Hepatocyte (in vitro differentiated cells): Measurements from ENCODE around the gene COL15A1. TPM values are rescaled to one million over a fixed set of nuclear protein-coding genes. Genes with fewer than 3 reads are reported as not detected.

Experiments used
- DNase-seq: peaks from one replicate; pipeline ENCODE4 v3.0.0-alpha.2; 2016; ENCODE audit warnings: low spot score
- H2AFZ ChIP-seq: fragments of 200-600 bp; sonication (generic); 2 replicates; pipeline ENCODE4 v1.6.0; 2016; ENCODE audit warnings: antibody characterized with exemption, mild to moderate bottlenecking
- H3K27ac ChIP-seq: fragments of 200-600 bp; sonication (generic); 2 replicates; pipeline ENCODE4 v1.5.1; 2016; ENCODE audit warnings: mild to moderate bottlenecking
- H3K27me3 ChIP-seq: fragments of 200-600 bp; sonication (generic); 2 replicates; pipeline ENCODE4 v1.6.1; 2016
- H3K36me3 ChIP-seq: fragments of 200-600 bp; sonication (generic); replicated peaks from 2 replicates; pipeline ENCODE4 v1.5.1; 2016; ENCODE audit warnings: low read depth; ENCODE audit not compliant: insufficient read depth
- H3K4me1 ChIP-seq: fragments of 200-600 bp; sonication (generic); 2 replicates; pipeline ENCODE4 v1.5.1; 2016; ENCODE audit warnings: mild to moderate bottlenecking, moderate library complexity; ENCODE audit not compliant: insufficient read depth
- H3K4me2 ChIP-seq: fragments of 200-600 bp; sonication (generic); 2 replicates; pipeline ENCODE4 v1.6.0; 2016
- H3K4me3 ChIP-seq: fragments of 200-600 bp; sonication (generic); 2 replicates; pipeline ENCODE4 v1.5.1; 2016; ENCODE audit warnings: mild to moderate bottlenecking
- H3K79me2 ChIP-seq: fragments of 200-600 bp; sonication (generic); 2 replicates; pipeline ENCODE4 v1.6.0; 2017; ENCODE audit warnings: mild to moderate bottlenecking
- H3K9me2 ChIP-seq: fragments of 200-600 bp; sonication (generic); replicated peaks from 2 replicates; pipeline ENCODE4 v1.6.0; 2017; ENCODE audit warnings: mild to moderate bottlenecking; ENCODE audit not compliant: insufficient read depth
- H3K9me3 ChIP-seq: fragments of 200-600 bp; sonication (generic); 2 replicates; pipeline ENCODE4 v1.5.1; 2016; ENCODE audit warnings: low read depth, mild to moderate bottlenecking
- H4K20me1 ChIP-seq: fragments of 200-600 bp; sonication (generic); 2 replicates; pipeline ENCODE4 v1.6.0; 2016; ENCODE audit warnings: mild to moderate bottlenecking; ENCODE audit not compliant: insufficient read depth, poor library complexity, severe bottlenecking
- EZH2 ChIP-seq: fragments of 200-600 bp; sonication (generic); IDR thresholded peaks from 2 replicates; pipeline ENCODE4 v1.6.1; 2016; ENCODE audit warnings: antibody characterized with exemption, mild to moderate bottlenecking, borderline replicate concordance
- EZH2phosphoT487 ChIP-seq: fragments of 200-600 bp; sonication (generic); IDR thresholded peaks from one replicate; pipeline ENCODE4 v1.6.1; 2018; ENCODE audit warnings: antibody characterized with exemption, mild to moderate bottlenecking, low read depth, moderate library complexity; ENCODE audit not compliant: unreplicated experiment, severe bottlenecking
- WGBS: methylation state at CpG from one replicate; pipeline ENCODE4 v1.1.6; 2016; ENCODE audit warnings: low lambda C conversion rate; ENCODE audit errors: missing lambda C conversion rate; 5-methylcytosine and 5-hydroxymethylcytosine counted together
- polyA plus RNA-seq: library from polyadenylated mRNA; unstranded; fragments of >200 nt; fragmentation: Nextera tagmentation; extraction: Ambion mirVana; gene quantifications from 2 replicates; pipeline ENCODE4 v1.2.1, GENCODE V29; 2016
- total RNA-seq: library from RNA; depleted of rRNA; stranded (reverse); fragments of >200 nt; gene quantifications from 2 replicates; pipeline ENCODE4 v1.2.3, GENCODE V29; 2014
- TF ChIP-seq, protein P1 (sequence below): fragments of 200-600 bp; sonication (generic); IDR thresholded peaks from 2 replicates; pipeline ENCODE4 v1.5.1; 2016; ENCODE audit warnings: antibody characterized with exemption, mild to moderate bottlenecking; ENCODE audit not compliant: poor library complexity

COL15A1 gene
- total and polyA plus RNA-seq, 2 experiments from 2014 or later: 97.6 to 106 TPM

- Histone ChIP-seq H3K79me2 (peaks cover 3% of the 10 kb centered on the region), H3K36me3 (no peaks in the 10 kb centered on the region), H3K4me2 (peak overlapping the region; percentile 73), H3K27ac (no peak overlapping the region), H3K4me3 (no peak overlapping the region), H3K9me3 (no peaks in the 10 kb centered on the region), H2AFZ (no peak overlapping the region), H4K20me1 (no peaks in the 10 kb centered on the region), H3K4me1 (peaks cover 4% of the 10 kb centered on the region), H3K27me3 (peaks cover 5% of the 10 kb centered on the region), H3K9me2 (no peaks in the 10 kb centered on the region)
- WGBS: 20% methylated on average over 33 of the region's 33 CpGs
- DNase-seq: peak; percentile 89
- TF ChIP-seq, protein P1, sequence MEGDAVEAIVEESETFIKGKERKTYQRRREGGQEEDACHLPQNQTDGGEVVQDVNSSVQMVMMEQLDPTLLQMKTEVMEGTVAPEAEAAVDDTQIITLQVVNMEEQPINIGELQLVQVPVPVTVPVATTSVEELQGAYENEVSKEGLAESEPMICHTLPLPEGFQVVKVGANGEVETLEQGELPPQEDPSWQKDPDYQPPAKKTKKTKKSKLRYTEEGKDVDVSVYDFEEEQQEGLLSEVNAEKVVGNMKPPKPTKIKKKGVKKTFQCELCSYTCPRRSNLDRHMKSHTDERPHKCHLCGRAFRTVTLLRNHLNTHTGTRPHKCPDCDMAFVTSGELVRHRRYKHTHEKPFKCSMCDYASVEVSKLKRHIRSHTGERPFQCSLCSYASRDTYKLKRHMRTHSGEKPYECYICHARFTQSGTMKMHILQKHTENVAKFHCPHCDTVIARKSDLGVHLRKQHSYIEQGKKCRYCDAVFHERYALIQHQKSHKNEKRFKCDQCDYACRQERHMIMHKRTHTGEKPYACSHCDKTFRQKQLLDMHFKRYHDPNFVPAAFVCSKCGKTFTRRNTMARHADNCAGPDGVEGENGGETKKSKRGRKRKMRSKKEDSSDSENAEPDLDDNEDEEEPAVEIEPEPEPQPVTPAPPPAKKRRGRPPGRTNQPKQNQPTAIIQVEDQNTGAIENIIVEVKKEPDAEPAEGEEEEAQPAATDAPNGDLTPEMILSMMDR: peak; percentile 94
- no peak for TF ChIP-seq EZH2
These were observed 31.4 kb downstream of the COL15A1 start for GRCh38 chr9:98974994-98975712.

DNA sequence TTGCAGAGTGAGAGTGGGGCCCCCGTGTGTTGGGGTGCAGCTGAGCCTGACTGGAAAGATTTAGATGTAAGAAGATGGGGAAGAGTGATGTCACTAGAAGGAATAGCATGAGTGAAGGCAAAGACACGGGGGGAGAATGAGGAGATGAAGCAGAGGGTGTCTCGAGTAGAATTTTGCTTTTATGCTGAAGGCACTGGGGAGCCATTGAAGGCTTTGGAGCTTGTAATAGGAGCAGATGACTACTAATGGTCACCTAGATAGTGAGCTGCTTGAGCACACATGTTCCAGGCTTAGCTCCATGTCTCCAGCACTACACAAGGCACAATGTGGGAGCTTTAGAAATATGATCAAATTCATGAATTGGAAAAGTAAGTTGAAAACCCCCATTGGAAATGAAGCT lies 32.1 kb downstream of the COL15A1 start:
- H3K4me1 ChIP-seq: peaks cover 4% of the 10 kb centered on the region
- peaks cover 3% of the 10 kb centered on the region for H3K79me2 ChIP-seq

DNA sequence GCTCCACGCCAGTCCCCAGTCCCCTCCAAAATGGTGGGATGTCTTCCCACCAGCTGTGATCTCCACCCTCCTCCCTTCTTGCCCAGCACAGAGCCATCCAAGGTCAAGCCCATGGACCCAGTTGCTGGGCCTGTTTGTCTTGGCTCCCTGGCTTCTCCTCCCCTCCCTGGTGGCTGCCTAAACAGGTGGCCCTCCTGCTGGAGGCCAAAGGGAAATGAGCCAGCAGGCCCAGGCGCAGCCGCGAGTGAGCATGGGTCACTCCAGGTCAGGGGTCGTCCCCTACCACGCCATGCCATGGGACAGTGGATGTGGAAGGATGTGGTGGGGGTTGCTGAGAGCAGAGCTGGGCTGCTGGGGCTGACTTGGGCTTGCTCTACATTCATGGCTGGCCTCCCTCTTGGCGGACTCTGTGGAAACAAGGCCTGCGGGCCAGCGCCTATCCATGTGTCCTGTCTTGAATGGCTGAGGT lies 33.6 kb downstream of the COL15A1 start:
- Histone ChIP-seq H3K4me2 (no peak overlapping the region), H3K4me1 (peaks cover 4% of the 10 kb centered on the region), H3K27ac (no peak overlapping the region), H3K9me2 (no peaks in the 10 kb centered on the region), H3K36me3 (no peaks in the 10 kb centered on the region), H3K79me2 (peaks cover 2% of the 10 kb centered on the region), H3K9me3 (no peaks in the 10 kb centered on the region), H4K20me1 (no peaks in the 10 kb centered on the region), H2AFZ (no peak overlapping the region), H3K27me3 (peaks cover 5% of the 10 kb centered on the region), H3K4me3 (no peak overlapping the region)
- no peak for TF ChIP-seq EZH2phosphoT487
- TF ChIP-seq, protein P1: no peak
- TF ChIP-seq EZH2: no peak
- 97% methylated on average over 9 of the region's 9 CpGs for WGBS
- DNase-seq: no peak

More for the DNA sequence above, 32.1 kb downstream of the COL15A1 start:
- no peak overlapping the region for H3K27ac ChIP-seq
- no peaks in the 10 kb centered on the region for H3K9me2 ChIP-seq
- 87% methylated on average over 3 of the region's 3 CpGs for WGBS
- DNase-seq: no peak
- H4K20me1 ChIP-seq: no peaks in the 10 kb centered on the region
- no peak overlapping the region for H3K4me2 ChIP-seq
- no peaks in the 10 kb centered on the region for H3K36me3 ChIP-seq
- H3K9me3 ChIP-seq: no peaks in the 10 kb centered on the region
- H3K27me3 ChIP-seq: peaks cover 5% of the 10 kb centered on the region
- no peak for TF ChIP-seq EZH2
- TF ChIP-seq, protein P1: no peak
- no peak for TF ChIP-seq EZH2phosphoT487
- H2AFZ ChIP-seq: no peak overlapping the region
- no peak overlapping the region for H3K4me3 ChIP-seq
